Stimulated activated CD4-positive, alpha-beta T cell treated with anti-CD3 and anti-CD28 coated beads, Interleukin-4, amount 100 ng/mL, for 48 hours (primary cell): ENCODE data around the gene ZMIZ1.

Experiments
- DNase-seq, 2 donors: peaks; one replicate each; pipeline ENCODE4 v3.0.0-alpha.2; 2020; ENCODE audit warnings: low read depth in 2 of 2

Gene ZMIZ1

GRCh38 chr10:79137300-79137756 is 68.6 kb downstream of the ZMIZ1 start:
- no peak for DNase-seq

GRCh38 chr10:79137826-79138225 is 69.1 kb downstream of the ZMIZ1 start:
- DNase-seq, result peak in 1 of 2 donors; percentile 25

GRCh38 chr10:79138449-79139123 is 69.8 kb downstream of the ZMIZ1 start:
- DNase-seq, result no peak

GRCh38 chr10:79139124-79139835 is 70.5 kb downstream of the ZMIZ1 start:
- DNase-seq, result no peak

GRCh38 chr10:79140085-79140793 is 71.5 kb downstream of the ZMIZ1 start:
- no peak for DNase-seq

- DNase-seq, result no peak
Observed at GRCh38 chr10:79140855-79141254, 72.1 kb downstream of the ZMIZ1 start.

GRCh38 chr10:79142064-79142491 is 73.3 kb downstream of the ZMIZ1 start:
- no peak for DNase-seq

- DNase-seq, result no peak
Observed at GRCh38 chr10:79142522-79143309, 74.0 kb downstream of the ZMIZ1 start.

- DNase-seq, result no peak
Observed at GRCh38 chr10:79143879-79144278, 75.1 kb downstream of the ZMIZ1 start.

- DNase-seq, result no peak
Observed at GRCh38 chr10:79144351-79145173, 75.8 kb downstream of the ZMIZ1 start.

GRCh38 chr10:79145174-79145483 is 76.4 kb downstream of the ZMIZ1 start:
- DNase-seq, result no peak

GRCh38 chr10:79145517-79146470 is 77.0 kb downstream of the ZMIZ1 start:
- DNase-seq, result no peak

GRCh38 chr10:79146611-79147130 is 77.9 kb downstream of the ZMIZ1 start:
- DNase-seq, result no peak

GRCh38 chr10:79147306-79147705 is 78.5 kb downstream of the ZMIZ1 start:
- no peak for DNase-seq

GRCh38 chr10:79147796-79148451 is 79.2 kb downstream of the ZMIZ1 start:
- no peak for DNase-seq

- no peak for DNase-seq
Observed at GRCh38 chr10:79148452-79149344, 79.9 kb downstream of the ZMIZ1 start.

GRCh38 chr10:79149345-79149661 is 80.5 kb downstream of the ZMIZ1 start:
- no peak for DNase-seq
